GM18499 (cell line): ENCODE results near the gene ZNF316.

Experiments used
- ATAC-seq: cut with Tn5 transposase; IDR thresholded peaks from one replicate; pipeline ENCODE4 v1.9.1; 2021; ENCODE audit warnings: moderate number of reproducible peaks; ENCODE audit not compliant: insufficient read depth, unreplicated experiment

Gene ZNF316

GRCh38 chr7:6644728-6645127, 7.6 kb downstream of the ZNF316 start:
- ATAC-seq, result no peak

- ATAC-seq, result no peak
Measured at GRCh38 chr7:6646465-6646864, 9.3 kb downstream of the ZNF316 start.

- ATAC-seq, result no peak
Measured at GRCh38 chr7:6647080-6647479, 10.0 kb downstream of the ZNF316 start.

DNA sequence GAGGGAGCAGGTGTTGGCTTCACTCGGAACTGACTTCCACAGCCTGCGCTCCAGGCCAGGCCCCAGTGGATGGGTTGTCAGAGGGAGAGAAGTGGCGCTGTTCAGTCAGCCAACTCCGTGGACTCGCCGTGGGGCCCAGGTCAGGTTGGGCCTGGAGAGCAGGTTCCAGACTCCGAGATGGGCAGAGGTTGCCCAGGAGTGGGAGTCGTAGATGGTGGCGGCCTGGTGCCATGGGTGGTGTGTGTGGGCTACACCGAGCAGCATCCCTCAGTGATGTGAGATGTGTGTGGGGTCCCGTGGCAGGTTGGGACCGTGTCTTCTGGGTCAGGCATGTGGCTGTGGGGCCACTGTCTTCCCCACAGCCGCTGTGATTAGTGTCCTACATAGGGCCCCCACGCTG, 10.4 kb downstream of the ZNF316 start:
- ATAC-seq, result no peak

- ATAC-seq, result no peak
Measured at GRCh38 chr7:6648066-6648814, 11.1 kb downstream of the ZNF316 start.

- no peak for ATAC-seq
Measured at GRCh38 chr7:6648815-6649104, 11.6 kb downstream of the ZNF316 start.

GRCh38 chr7:6649241-6649961, 12.3 kb downstream of the ZNF316 start:
- ATAC-seq, result no peak

DNA sequence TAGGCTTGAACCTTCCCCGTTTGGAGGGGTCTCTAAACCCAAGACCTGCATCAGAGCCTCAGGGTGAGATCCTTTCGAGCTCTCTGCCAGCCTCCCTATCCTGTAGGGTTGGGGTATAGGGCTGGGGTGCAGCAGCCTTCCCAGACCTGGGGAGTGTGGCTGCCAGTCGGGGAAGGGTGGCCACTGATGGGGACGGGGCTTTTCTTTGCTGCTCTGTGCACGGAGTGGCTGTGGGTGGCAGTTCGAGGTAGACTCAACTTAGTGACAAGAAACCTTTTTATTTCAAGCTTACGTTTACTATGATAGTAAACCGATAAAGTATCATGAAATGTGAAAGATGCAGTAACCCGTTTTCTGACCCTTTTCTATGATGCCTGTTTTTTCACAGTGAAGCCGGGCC, 13.0 kb downstream of the ZNF316 start:
- ATAC-seq, result no peak

DNA sequence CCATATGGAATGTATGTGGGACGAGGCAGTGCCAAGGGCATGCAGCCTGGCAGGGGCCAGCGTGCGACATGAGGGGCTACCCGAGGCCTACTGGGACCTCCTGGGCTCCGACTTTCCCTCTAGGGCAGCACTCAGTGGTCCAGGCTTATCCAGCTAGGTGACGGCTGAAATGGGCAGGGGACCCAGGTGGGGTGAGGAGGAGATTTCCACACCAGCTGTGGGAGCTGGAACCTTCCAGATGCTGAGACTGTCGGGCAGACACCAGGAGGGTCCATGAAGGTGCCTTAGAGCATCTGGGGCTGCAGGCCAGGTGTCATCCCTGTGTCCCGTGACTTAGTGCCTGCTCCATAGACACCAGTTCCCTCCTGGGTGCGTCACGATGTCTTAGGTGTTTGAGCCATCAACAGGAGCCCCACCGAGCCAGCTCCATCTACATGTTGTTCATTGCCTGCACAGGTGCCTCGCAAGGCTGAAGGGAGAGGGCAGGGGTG, 13.4 kb downstream of the ZNF316 start:
- no peak for ATAC-seq

GRCh38 chr7:6651851-6652445, 14.8 kb downstream of the ZNF316 start:
- ATAC-seq, result no peak

DNA sequence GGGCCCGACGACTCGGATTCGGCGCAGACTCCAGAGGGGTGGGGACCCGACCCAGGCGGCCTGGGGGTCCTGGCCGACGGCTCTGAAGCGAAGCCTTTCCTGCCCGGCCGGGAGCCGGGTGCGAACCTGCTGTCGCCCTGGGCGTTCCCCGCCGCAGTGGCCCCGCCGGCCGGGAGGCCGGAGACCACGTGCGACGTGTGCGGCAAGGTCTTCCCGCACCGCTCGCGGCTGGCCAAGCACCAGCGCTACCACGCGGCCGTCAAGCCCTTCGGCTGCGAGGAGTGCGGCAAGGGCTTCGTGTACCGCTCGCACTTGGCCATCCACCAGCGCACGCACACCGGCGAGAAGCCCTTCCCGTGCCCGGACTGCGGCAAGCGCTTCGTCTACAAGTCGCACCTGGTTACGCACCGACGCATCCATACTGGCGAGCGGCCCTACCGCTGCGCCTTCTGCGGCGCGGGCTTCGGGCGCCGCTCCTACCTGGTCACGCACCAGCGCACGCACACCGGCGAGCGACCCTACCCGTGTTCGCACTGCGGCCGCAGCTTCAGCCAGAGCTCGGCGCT, 15.4 kb downstream of the ZNF316 start:
- ATAC-seq, result no peak

GRCh38 chr7:6653071-6654003, 16.2 kb downstream of the ZNF316 start:
- ATAC-seq, result no peak

DNA sequence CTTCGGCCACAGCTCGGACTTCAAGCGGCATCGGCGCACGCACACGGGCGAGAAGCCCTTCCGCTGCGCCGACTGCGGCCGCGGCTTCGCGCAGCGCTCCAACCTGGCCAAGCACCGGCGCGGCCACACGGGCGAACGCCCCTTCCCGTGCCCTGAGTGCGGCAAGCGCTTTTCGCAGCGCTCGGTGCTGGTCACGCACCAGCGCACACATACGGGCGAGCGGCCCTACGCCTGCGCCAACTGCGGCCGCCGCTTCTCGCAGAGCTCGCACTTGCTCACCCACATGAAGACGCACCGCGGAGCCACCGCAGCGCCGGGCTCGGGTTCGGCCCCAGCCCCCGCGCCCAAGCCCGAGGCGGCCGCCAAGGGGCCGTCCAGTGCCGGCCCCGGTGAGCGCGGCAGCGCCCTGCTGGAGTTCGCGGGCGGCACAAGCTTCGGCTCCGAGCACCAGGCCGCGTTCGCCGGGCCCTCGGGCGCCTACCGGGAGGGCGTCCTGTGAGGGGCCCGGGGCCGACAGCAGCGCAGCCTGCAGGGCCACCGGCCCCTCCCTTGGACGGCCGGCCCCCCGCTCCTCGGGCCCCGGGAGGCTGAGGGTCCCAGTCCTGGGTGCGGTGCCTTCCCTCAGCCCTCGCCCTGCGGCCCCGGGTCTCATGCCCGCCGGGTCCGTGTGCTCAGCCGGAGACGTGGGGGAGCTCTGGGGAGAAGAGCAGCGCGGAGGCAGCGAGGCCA, 17.2 kb downstream of the ZNF316 start:
- ATAC-seq, result no peak

- no peak for ATAC-seq
Measured at GRCh38 chr7:6654842-6655610, 17.9 kb downstream of the ZNF316 start.

- ATAC-seq, result no peak
Measured at GRCh38 chr7:6655636-6656385, 18.7 kb downstream of the ZNF316 start.

- no peak for ATAC-seq
Measured at GRCh38 chr7:6656413-6656812, 19.3 kb downstream of the ZNF316 start.

GRCh38 chr7:6658618-6659345, 21.7 kb downstream of the ZNF316 start:
- ATAC-seq, result no peak
